Duodenal mucosa (tissue), 2 donors: Measurements from ENCODE around the gene IMMT.
A peak's percentile ranks its signal among the peaks of the same experiment; 100 is the strongest.
"Not testable (repeated sequence)": the region's sequence is repeated elsewhere in the genome, so short reads cannot be mapped to it uniquely, and the experiment has no call there.

ENCODE experiments used
- H3K27ac ChIP-seq: one replicate; pipeline ENCODE4 v1.7.0; 2013; ENCODE audit warnings: low read depth, low read length
- H3K27me3 ChIP-seq, 2 donors: one replicate each; pipeline ENCODE4 v1.7.0; 2013; ENCODE audit warnings: low read length in 2 of 2, control low read depth in 1 of 2; ENCODE audit not compliant: insufficient read depth in 2 of 2, control insufficient read depth in 1 of 2
- H3K36me3 ChIP-seq, 2 donors: one replicate each; pipeline ENCODE4 v1.7.0; 2013; ENCODE audit warnings: low read length in 2 of 2, control low read depth in 1 of 2; ENCODE audit not compliant: insufficient read depth in 2 of 2, control insufficient read depth in 1 of 2
- H3K4me1 ChIP-seq, 2 donors: one replicate each; pipeline ENCODE4 v1.7.0; 2013; ENCODE audit warnings: low read length in 2 of 2, control low read depth in 1 of 2; ENCODE audit not compliant: insufficient read depth in 2 of 2, control insufficient read depth in 1 of 2
- H3K4me3 ChIP-seq, 2 donors: one replicate each; pipeline ENCODE4 v1.7.0; 2013; ENCODE audit warnings: low read length in 2 of 2, low read depth in 1 of 2
- H3K9ac ChIP-seq, 2 donors: one replicate each; pipeline ENCODE4 v1.7.0; 2013; ENCODE audit warnings: low read length in 2 of 2, low read depth in 1 of 2
- H3K9me3 ChIP-seq, 2 donors: one replicate each; pipeline ENCODE4 v1.7.0; 2013; ENCODE audit warnings: low read length in 2 of 2, control low read depth in 1 of 2; ENCODE audit not compliant: control insufficient read depth in 1 of 2

Gene IMMT

GRCh38 chr2:86195055-86195807 is at the start of gene IMMT:
IMMT (minus strand) TSS chr2:86195462; CDS start chr2:86195382, 80 bp downstream.
- Histone ChIP-seq H3K4me3 (peak within 1 kb of the TSS; percentile 92 to 97), H3K9ac (peak within 1 kb of the TSS; percentile 88 to 98), H3K4me1 (peaks cover 25 to 32% of the 10 kb centered on the region in 2 donors), H3K27ac (peak within 1 kb of the TSS; percentile 100), H3K36me3 (peaks cover 0 to 2% of the 10 kb centered on the region in 2 donors), H3K27me3 (no peaks in the 10 kb centered on the region), H3K9me3 (no peaks in the 10 kb centered on the region)

DNA sequence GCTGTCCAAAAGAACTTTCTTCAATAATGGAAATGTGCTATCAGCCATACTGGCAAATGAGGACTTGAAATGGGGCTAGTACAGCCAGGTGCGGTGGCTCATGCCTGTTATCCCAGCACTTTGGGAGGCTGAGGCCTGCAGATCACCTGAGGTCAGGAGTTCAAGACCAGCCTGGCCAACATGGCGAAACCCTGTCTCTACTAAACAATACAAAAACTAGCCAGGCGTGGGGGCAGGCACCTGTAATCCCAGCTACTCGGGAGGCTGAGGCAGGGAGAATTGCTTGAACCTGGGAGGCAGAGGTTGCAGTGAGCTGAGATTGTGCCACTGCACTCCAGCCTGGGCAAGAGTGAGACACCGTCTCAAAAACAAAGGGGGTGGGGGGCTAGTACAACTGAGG is 49.5 kb upstream of the IMMT start:
- H3K36me3 ChIP-seq, H3K4me1 ChIP-seq, H3K27ac ChIP-seq, H3K9ac ChIP-seq, H3K27me3 ChIP-seq, H3K9me3 ChIP-seq, H3K4me3 ChIP-seq: not testable (repeated sequence)

DNA sequence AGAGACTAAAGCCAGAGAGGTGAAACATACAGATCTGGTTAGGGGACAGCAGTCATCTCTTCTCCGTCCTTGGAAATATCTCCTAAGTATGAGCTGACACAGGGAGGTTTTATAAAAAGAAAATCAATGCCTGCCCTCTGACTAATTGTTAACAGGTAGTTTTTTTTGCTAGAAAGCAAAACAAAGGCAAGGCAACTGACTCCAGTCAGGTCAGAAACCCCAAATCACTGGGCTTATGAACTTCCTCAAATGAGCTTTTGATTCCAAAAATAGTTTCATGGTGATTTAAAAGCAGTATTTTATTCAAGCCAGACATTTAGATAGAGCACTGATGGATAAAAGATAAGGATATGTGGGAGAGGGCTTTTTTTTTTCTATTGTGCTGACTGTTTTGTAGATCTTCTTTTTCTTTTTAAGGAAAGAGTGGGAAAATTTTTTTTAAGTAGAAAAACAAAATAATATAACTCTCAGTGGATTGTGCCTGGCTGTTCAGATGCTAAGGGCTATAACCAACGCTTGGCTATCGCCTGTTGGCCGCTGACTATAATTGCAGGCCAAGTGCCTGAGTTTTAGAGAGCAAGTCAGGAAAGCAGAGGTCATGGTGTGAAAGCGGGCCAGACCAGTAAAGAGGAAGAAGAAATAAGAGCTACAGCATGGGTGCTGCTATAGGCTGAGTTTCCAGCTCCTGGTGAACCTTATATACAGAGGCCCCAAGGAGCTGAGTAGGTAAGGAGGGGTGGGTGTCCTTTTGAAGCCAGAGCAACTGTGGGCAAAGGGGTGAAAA is 48.9 kb upstream of the IMMT start:
- Histone ChIP-seq H3K27me3 (no peaks in the 10 kb centered on the region), H3K4me1 (peaks cover 0 to 6% of the 10 kb centered on the region in 2 donors), H3K9ac (no peak overlapping the region), H3K9me3 (no peaks in the 10 kb centered on the region), H3K4me3 (no peak overlapping the region), H3K27ac (no peak overlapping the region), H3K36me3 (no peaks in the 10 kb centered on the region)

DNA sequence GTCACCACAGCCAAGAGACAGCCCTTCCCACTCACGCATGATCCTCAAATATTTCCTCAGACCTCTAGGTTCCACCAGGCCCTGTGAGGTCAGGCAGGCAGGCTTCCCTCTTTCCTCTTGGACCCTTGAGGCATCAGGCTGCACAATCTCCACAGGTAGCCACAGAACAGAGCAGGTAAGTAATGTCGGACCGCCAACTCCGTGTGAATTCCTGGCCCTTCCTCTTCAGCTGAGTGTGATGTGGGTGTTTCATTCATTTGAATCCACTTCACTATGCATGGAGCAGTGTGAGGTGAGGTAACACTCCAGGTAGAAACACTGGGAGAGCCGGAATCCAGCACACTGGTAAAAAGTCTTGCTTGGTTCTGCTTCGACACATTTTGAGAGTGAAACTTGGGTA is 48.0 kb upstream of the IMMT start:
- no peak overlapping the region for H3K9ac ChIP-seq
- H3K27ac ChIP-seq = no peak overlapping the region
- peaks cover 2 to 6% of the 10 kb centered on the region in 2 donors for H3K4me1 ChIP-seq
- H3K9me3 ChIP-seq = no peaks in the 10 kb centered on the region
- no peaks in the 10 kb centered on the region for H3K27me3 ChIP-seq
- H3K36me3 ChIP-seq = no peaks in the 10 kb centered on the region
- no peak overlapping the region for H3K4me3 ChIP-seq

DNA sequence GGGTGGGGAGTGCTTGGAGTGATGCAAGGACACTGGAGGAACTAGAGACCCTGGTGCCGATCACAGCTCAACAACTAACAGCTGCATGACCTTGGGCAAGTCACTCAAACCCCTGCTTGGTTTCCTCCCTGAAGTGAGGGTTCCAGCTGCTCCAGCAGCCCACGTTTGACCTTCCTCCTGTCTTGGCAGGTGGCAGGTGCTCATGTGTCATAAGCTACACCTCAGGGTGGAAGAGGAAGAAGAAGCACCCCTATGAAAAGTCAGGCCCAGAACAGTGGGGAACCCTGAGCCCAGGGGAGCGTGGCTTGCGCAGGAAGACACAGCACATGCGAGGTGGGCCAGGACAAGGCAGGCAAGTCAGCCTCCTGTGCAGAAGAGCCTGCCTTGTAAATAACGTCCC is 46.3 kb upstream of the IMMT start:
- Histone ChIP-seq H3K36me3 (no peaks in the 10 kb centered on the region), H3K4me1 (peaks cover 3 to 6% of the 10 kb centered on the region in 2 donors), H3K9ac (no peak overlapping the region), H3K9me3 (no peaks in the 10 kb centered on the region), H3K4me3 (no peak overlapping the region), H3K27me3 (no peaks in the 10 kb centered on the region), H3K27ac (no peak overlapping the region)

GRCh38 chr2:86240251-86240650 is 45.0 kb upstream of the IMMT start:
- Histone ChIP-seq H3K9me3 (no peaks in the 10 kb centered on the region), H3K27ac (no peak overlapping the region), H3K36me3 (no peaks in the 10 kb centered on the region), H3K9ac (no peak overlapping the region), H3K4me3 (no peak overlapping the region), H3K27me3 (no peaks in the 10 kb centered on the region), H3K4me1 (peaks cover 3 to 6% of the 10 kb centered on the region in 2 donors)

DNA sequence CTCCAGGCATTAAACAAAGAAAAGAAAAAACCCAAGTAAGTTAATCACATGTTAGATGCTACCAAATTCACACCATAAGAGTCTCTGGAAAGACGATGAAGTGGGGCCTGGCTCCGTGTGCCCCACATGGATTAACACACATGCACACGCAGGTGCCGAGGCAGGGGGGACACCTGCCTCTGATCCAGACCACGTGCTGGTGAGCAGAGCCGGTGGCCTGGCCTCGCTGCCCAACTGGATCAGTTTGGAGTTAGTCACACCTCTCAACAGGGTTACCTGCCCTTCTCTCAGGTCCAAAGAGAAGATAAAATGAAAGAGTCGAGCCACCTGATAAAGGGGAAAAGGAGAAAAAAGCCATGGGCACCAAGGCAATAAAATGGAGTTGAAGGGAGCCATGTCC is 44.5 kb upstream of the IMMT start:
- no peaks in the 10 kb centered on the region for H3K36me3 ChIP-seq
- H3K27ac ChIP-seq = no peak overlapping the region
- no peak overlapping the region for H3K9ac ChIP-seq
- H3K4me3 ChIP-seq = no peak overlapping the region
- no peaks in the 10 kb centered on the region for H3K27me3 ChIP-seq
- peaks cover 3 to 6% of the 10 kb centered on the region in 2 donors for H3K4me1 ChIP-seq
- no peaks in the 10 kb centered on the region for H3K9me3 ChIP-seq

DNA sequence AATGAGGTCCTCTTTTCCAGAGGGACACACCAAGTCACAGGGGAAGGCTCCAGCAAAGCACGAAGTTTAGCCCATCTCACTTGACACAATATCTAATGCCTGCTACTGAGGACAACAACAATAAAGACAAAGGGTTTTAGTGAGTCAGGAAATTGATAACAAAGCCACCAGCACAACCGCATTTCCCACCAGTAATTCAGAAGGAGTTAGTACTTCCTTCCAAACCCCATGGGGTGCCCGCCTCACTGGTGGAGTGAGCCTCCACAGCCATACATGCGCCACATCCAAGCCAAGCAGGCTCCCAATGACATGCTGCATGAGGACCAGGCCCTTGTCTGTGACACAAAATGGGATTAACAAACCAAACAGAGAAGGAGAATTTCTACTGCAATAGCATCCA is 44.1 kb upstream of the IMMT start:
- no peaks in the 10 kb centered on the region for H3K36me3 ChIP-seq

DNA sequence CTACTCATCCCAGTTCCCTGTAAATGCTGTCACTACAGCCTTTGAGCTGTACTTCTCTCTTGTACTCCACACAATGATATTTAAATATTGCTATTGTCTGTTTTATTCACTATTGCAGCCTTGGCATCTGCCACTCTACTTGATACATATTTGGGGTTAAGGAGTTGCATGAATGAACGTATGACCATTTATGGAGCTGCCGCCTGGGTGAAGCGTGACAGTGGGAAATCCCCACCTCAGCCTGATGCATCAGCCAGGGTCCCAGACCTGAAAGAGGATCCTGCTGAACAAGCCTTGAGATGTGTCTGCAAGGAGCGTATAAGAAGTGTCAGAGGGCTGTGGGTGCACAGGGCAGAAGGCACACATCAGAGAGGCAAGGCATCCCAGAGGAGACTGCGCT is 43.1 kb upstream of the IMMT start:
- no peak overlapping the region for H3K27ac ChIP-seq
- H3K36me3 ChIP-seq = no peaks in the 10 kb centered on the region
- no peaks in the 10 kb centered on the region for H3K27me3 ChIP-seq
- H3K4me1 ChIP-seq = peaks cover 0 to 3% of the 10 kb centered on the region in 2 donors
- H3K4me3 ChIP-seq = no peak overlapping the region
- H3K9ac ChIP-seq = no peak overlapping the region
- no peaks in the 10 kb centered on the region for H3K9me3 ChIP-seq

More for the DNA sequence above, 44.1 kb upstream of the IMMT start:
- no peaks in the 10 kb centered on the region for H3K27me3 ChIP-seq
- peaks cover 3 to 5% of the 10 kb centered on the region in 2 donors for H3K4me1 ChIP-seq
- H3K27ac ChIP-seq = no peak overlapping the region
- H3K9me3 ChIP-seq = no peaks in the 10 kb centered on the region
- H3K9ac ChIP-seq = no peak overlapping the region
- no peak overlapping the region for H3K4me3 ChIP-seq

- no peak overlapping the region for H3K27ac ChIP-seq
- H3K4me3 ChIP-seq = no peak overlapping the region
- H3K9me3 ChIP-seq = no peaks in the 10 kb centered on the region
- no peaks in the 10 kb centered on the region for H3K27me3 ChIP-seq
- H3K36me3 ChIP-seq = no peaks in the 10 kb centered on the region
- no peak overlapping the region for H3K9ac ChIP-seq
- peaks cover 0 to 3% of the 10 kb centered on the region in 2 donors for H3K4me1 ChIP-seq
Observed at GRCh38 chr2:86237172-86237571, 41.9 kb upstream of the IMMT start.
